Measurements from ENCODE around the gene SEMA3G. TPM values are rescaled to one million over a fixed set of nuclear protein-coding genes. Genes with fewer than 3 reads are reported as not detected.

SEMA3G gene
- total and polyA plus RNA-seq, 2 donors from 2014 or later = 25.7 to 28.2 TPM

GRCh38 chr3:52406231-52406661 lies 38.7 kb downstream of the SEMA3G start:
- Histone ChIP-seq H3K27me3 (ENCODE audit: control insufficient read depth, insufficient read depth, low read length) (no peaks in the 10 kb centered on the region), H3K27ac (ENCODE audit: low read depth in 2 of 2, low read length in 2 of 2) (no peak overlapping the region), H3K36me3 (ENCODE audit: control insufficient read depth in 2 of 3, insufficient read depth in 3 of 3, low read length in 3 of 3) (peaks cover 0 to 63% (median 41%) of the 10 kb centered on the region in 3 donors), H3K4me1 (ENCODE audit: control insufficient read depth in 2 of 3, insufficient read depth in 2 of 3, low read depth in 1 of 3, low read length in 3 of 3) (peaks cover 6 to 14% (median 13%) of the 10 kb centered on the region in 3 donors), H3K4me3 (ENCODE audit: low read length in 3 of 3) (no peak overlapping the region), H3K9ac (ENCODE audit: low read length in 3 of 3) (no peak overlapping the region), H3K9me3 (ENCODE audit: control insufficient read depth in 2 of 3, insufficient read depth in 1 of 3, low read length in 3 of 3) (no peaks in the 10 kb centered on the region)
- FAIRE-seq = no peak
- intact Hi-C loops (cut with DNase I) = no loop called here
- TF ChIP-seq CTCF (IDR thresholded peaks at IDR 0.05; ENCODE audit: borderline replicate concordance, extremely low read depth, insufficient read depth) = no peak
- DNase-seq = peak in 2 of 5 donors; percentile 37 to 73

- intact Hi-C loops (cut with DNase I) = no loop called here
- Histone ChIP-seq H3K27me3 (ENCODE audit: control insufficient read depth, insufficient read depth, low read length) (no peaks in the 10 kb centered on the region), H3K9me3 (ENCODE audit: control insufficient read depth in 2 of 3, insufficient read depth in 1 of 3, low read length in 3 of 3) (no peaks in the 10 kb centered on the region), H3K36me3 (ENCODE audit: control insufficient read depth in 2 of 3, insufficient read depth in 3 of 3, low read length in 3 of 3) (peaks cover 0 to 66% (median 43%) of the 10 kb centered on the region in 3 donors), H3K9ac (ENCODE audit: low read length in 3 of 3) (no peak overlapping the region), H3K4me3 (ENCODE audit: low read length in 3 of 3) (no peak overlapping the region), H3K27ac (ENCODE audit: low read depth in 2 of 2, low read length in 2 of 2) (no peak overlapping the region), H3K4me1 (ENCODE audit: control insufficient read depth in 2 of 3, insufficient read depth in 2 of 3, low read depth in 1 of 3, low read length in 3 of 3) (peaks cover 6 to 14% (median 10%) of the 10 kb centered on the region in 3 donors)
- DNase-seq (peak in 1 of 5 donors; percentile 20), FAIRE-seq (no peak)
- TF ChIP-seq CTCF (IDR thresholded peaks at IDR 0.05; ENCODE audit: borderline replicate concordance, extremely low read depth, insufficient read depth) = no peak
Measured at GRCh38 chr3:52405601-52406110, 39.2 kb downstream of the SEMA3G start.

GRCh38 chr3:52405066-52405465 lies 39.8 kb downstream of the SEMA3G start:
- DNase-seq = peak in 2 of 5 donors; percentile 30 to 43

More at GRCh38 chr3:52405066-52405465, 39.8 kb downstream of the SEMA3G start:
- intact Hi-C loops (cut with DNase I) = no loop called here
- Histone ChIP-seq H3K4me3 (ENCODE audit: low read length in 3 of 3) (no peak overlapping the region), H3K9ac (ENCODE audit: low read length in 3 of 3) (no peak overlapping the region), H3K36me3 (ENCODE audit: control insufficient read depth in 2 of 3, insufficient read depth in 3 of 3, low read length in 3 of 3) (peaks cover 0 to 69% (median 43%) of the 10 kb centered on the region in 3 donors), H3K27ac (ENCODE audit: low read depth in 2 of 2, low read length in 2 of 2) (no peak overlapping the region), H3K9me3 (ENCODE audit: control insufficient read depth in 2 of 3, insufficient read depth in 1 of 3, low read length in 3 of 3) (no peaks in the 10 kb centered on the region), H3K27me3 (ENCODE audit: control insufficient read depth, insufficient read depth, low read length) (no peaks in the 10 kb centered on the region), H3K4me1 (ENCODE audit: control insufficient read depth in 2 of 3, insufficient read depth in 2 of 3, low read depth in 1 of 3, low read length in 3 of 3) (peaks cover 6 to 14% (median 10%) of the 10 kb centered on the region in 3 donors)
- FAIRE-seq = no peak
- TF ChIP-seq CTCF (IDR thresholded peaks at IDR 0.05; ENCODE audit: borderline replicate concordance, extremely low read depth, insufficient read depth) = no peak

Measured in kidney (tissue), 14 donors.